HG03039 (cell line): ENCODE measurements around the gene SMIM12.

Source experiments
- ATAC-seq: cut with Tn5 transposase; IDR thresholded peaks from one replicate; pipeline ENCODE4 v1.9.1; 2021; ENCODE audit warnings: mild to moderate bottlenecking, moderate library complexity; ENCODE audit not compliant: unreplicated experiment

SMIM12 gene

GRCh38 chr1:34874296-34874952 lies 14.9 kb upstream of the SMIM12 start:
- ATAC-seq: no peak

- ATAC-seq: no peak
Observed at GRCh38 chr1:34872133-34872503, 12.6 kb upstream of the SMIM12 start.

GRCh38 chr1:34871443-34872132 lies 12.0 kb upstream of the SMIM12 start:
- no peak for ATAC-seq

GRCh38 chr1:34870395-34870794 lies 10.8 kb upstream of the SMIM12 start:
- ATAC-seq: no peak

GRCh38 chr1:34869760-34870159 lies 10.2 kb upstream of the SMIM12 start:
- ATAC-seq: no peak

- ATAC-seq: no peak
Observed at GRCh38 chr1:34868230-34869049, 8.9 kb upstream of the SMIM12 start.

GRCh38 chr1:34867415-34867814 lies 7.9 kb upstream of the SMIM12 start:
- no peak for ATAC-seq

GRCh38 chr1:34866762-34867109 lies 7.2 kb upstream of the SMIM12 start:
- ATAC-seq: no peak

GRCh38 chr1:34865981-34866761 lies 6.6 kb upstream of the SMIM12 start:
- ATAC-seq: peak; percentile 45

- no peak for ATAC-seq
Observed at GRCh38 chr1:34865573-34865972, 6.0 kb upstream of the SMIM12 start.

GRCh38 chr1:34864759-34865158 lies 5.2 kb upstream of the SMIM12 start:
- ATAC-seq: no peak

GRCh38 chr1:34863501-34863900 lies 4.0 kb upstream of the SMIM12 start:
- ATAC-seq: no peak

GRCh38 chr1:34858901-34859445 lies 576 bp downstream of the SMIM12 start:
- no peak for ATAC-seq

- no peak for ATAC-seq
Observed at GRCh38 chr1:34856697-34857096, 2.9 kb downstream of the SMIM12 start.

GRCh38 chr1:34852677-34853217 lies 6.8 kb downstream of the SMIM12 start:
- ATAC-seq: peak; percentile 91

GRCh38 chr1:34851431-34852105 lies 8.0 kb downstream of the SMIM12 start:
- no peak for ATAC-seq

- ATAC-seq: no peak
Observed at GRCh38 chr1:34850382-34850781, 9.2 kb downstream of the SMIM12 start.

- no peak for ATAC-seq
Observed at GRCh38 chr1:34847094-34847493, 12.5 kb downstream of the SMIM12 start.

GRCh38 chr1:34846265-34846664 lies 13.3 kb downstream of the SMIM12 start:
- no peak for ATAC-seq
